ENCODE data around the gene FASN. TPM values are rescaled to one million over a fixed set of nuclear protein-coding genes. Genes with fewer than 3 reads are reported as not detected.

The FASN gene
- total and polyA plus RNA-seq, 2 experiments from 2014 or later = 12.7 to 38.2 TPM

DNA sequence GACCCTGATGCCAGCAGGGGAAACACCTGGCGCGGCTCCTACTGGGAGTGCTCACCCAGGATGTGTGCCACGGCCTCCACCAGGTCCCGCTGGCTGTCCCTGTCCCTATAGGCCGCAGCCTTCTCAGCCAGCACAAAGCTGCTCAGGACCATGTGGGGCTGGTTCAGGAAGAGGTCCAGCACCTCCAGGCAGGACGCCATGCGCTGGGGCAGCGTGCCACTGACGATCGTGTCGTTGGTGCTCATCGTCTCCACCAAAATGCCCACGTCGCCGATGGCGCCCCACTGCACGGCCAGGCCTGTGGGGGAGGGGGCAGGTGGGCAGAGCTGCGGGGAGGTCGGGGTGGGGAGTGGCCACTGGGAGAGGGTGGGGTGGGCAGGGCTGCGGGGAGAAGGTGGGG is 16.5 kb downstream of the FASN start:
- in situ Hi-C loops (cut with MboI) = no loop called here
- WGBS, 2 experiments (ENCODE audit: low coverage in 1 of 2, low lambda C conversion rate in 2 of 2, missing lambda C conversion rate in 2 of 2) = 94 to 97% methylated on average over 17 to 20 of the region's 20 CpGs
- H3K27me3 ChIP-seq (replicated peaks; ENCODE audit: insufficient read depth) = no peaks in the 10 kb centered on the region
- no peaks in the 10 kb centered on the region for H3K36me3 ChIP-seq (ENCODE audit: low read depth)
- H2AFZ ChIP-seq = no peak overlapping the region
- H3K4me3 ChIP-seq = no peak overlapping the region
- no peaks in the 10 kb centered on the region for H4K20me1 ChIP-seq (ENCODE audit: insufficient read depth)
- H3K9me2 ChIP-seq (ENCODE audit: insufficient read depth) = no peaks in the 10 kb centered on the region
- H3K4me2 ChIP-seq (ENCODE audit: unreplicated experiment) = no peak overlapping the region
- peaks cover 3% of the 10 kb centered on the region; the same call in 1 of the 2 replicates for H3F3A ChIP-seq (ENCODE audit: insufficient read depth)
- H3K27ac ChIP-seq = no peak overlapping the region
- no peak overlapping the region for H3K9ac ChIP-seq
- no peak for DNase-seq
- H3K4me1 ChIP-seq (ENCODE audit: insufficient read depth) = no peaks in the 10 kb centered on the region
- H3K9me3 ChIP-seq (ENCODE audit: low read depth) = no peaks in the 10 kb centered on the region
- no peaks in the 10 kb centered on the region for H3K79me2 ChIP-seq (ENCODE audit: insufficient read depth)
- TF ChIP-seq EZH2 (IDR thresholded peaks at IDR 0.05; ENCODE audit: insufficient read depth, poor library complexity, severe bottlenecking) (no peak), EZH2phosphoT487 (IDR thresholded peaks at IDR 0.05; ENCODE audit: insufficient read depth, low read depth) (no peak)

DNA sequence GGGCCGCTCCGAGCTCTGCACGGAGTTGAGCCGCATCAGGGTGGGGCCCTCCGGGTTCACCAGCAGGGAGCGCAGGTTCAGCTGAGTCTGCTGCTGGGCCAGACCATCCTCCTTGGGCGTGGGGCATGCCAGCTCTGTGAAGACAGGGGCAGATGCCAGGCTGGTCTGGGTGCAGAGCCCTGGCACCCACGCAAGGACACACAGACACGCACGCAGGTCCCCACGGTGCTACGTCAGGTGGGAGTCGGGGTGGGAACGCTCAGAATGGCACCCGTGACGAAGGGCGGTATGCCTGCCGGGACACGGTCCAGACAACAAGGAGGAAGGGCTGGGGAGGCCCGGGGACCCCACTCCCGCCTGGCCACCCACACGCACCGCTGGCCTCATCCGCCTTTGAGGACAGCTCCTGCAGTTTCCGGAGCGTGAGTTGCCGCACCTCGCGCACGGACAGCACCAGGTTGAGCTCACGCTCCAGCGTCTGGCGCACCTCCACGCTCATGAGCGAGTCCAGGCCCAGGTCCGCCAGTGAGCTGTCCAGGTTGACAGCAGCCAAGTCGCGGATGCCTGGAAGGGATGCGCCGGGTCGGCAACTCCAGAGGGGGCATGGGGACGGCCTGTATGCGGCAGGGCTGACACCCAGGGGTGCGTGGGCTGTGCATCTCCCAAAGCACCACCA is 17.1 kb downstream of the FASN start:
- no peak overlapping the region for H2AFZ ChIP-seq
- no peaks in the 10 kb centered on the region for H3K9me3 ChIP-seq (ENCODE audit: low read depth)
- TF ChIP-seq EZH2 (IDR thresholded peaks at IDR 0.05; ENCODE audit: insufficient read depth, poor library complexity, severe bottlenecking) (no peak), EZH2phosphoT487 (IDR thresholded peaks at IDR 0.05; ENCODE audit: insufficient read depth, low read depth) (no peak)
- no peaks in the 10 kb centered on the region for H3K79me2 ChIP-seq (ENCODE audit: insufficient read depth)
- no peak for DNase-seq
- H4K20me1 ChIP-seq (ENCODE audit: insufficient read depth) = no peaks in the 10 kb centered on the region
- H3K27me3 ChIP-seq (replicated peaks; ENCODE audit: insufficient read depth) = no peaks in the 10 kb centered on the region
- H3K27ac ChIP-seq = no peak overlapping the region
- 95 to 96% methylated on average over 39 to 44 of the region's 44 CpGs for WGBS, 2 experiments (ENCODE audit: low coverage in 1 of 2, low lambda C conversion rate in 2 of 2, missing lambda C conversion rate in 2 of 2)
- in situ Hi-C loops (cut with MboI) = no loop called here
- H3K9me2 ChIP-seq (ENCODE audit: insufficient read depth) = no peaks in the 10 kb centered on the region
- H3F3A ChIP-seq (ENCODE audit: insufficient read depth) = peaks cover 4% of the 10 kb centered on the region; the same call in 1 of the 2 replicates
- H3K9ac ChIP-seq = no peak overlapping the region
- no peaks in the 10 kb centered on the region for H3K36me3 ChIP-seq (ENCODE audit: low read depth)
- H3K4me1 ChIP-seq (ENCODE audit: insufficient read depth) = no peaks in the 10 kb centered on the region
- H3K4me3 ChIP-seq = no peak overlapping the region
- H3K4me2 ChIP-seq (ENCODE audit: unreplicated experiment) = no peak overlapping the region

DNA sequence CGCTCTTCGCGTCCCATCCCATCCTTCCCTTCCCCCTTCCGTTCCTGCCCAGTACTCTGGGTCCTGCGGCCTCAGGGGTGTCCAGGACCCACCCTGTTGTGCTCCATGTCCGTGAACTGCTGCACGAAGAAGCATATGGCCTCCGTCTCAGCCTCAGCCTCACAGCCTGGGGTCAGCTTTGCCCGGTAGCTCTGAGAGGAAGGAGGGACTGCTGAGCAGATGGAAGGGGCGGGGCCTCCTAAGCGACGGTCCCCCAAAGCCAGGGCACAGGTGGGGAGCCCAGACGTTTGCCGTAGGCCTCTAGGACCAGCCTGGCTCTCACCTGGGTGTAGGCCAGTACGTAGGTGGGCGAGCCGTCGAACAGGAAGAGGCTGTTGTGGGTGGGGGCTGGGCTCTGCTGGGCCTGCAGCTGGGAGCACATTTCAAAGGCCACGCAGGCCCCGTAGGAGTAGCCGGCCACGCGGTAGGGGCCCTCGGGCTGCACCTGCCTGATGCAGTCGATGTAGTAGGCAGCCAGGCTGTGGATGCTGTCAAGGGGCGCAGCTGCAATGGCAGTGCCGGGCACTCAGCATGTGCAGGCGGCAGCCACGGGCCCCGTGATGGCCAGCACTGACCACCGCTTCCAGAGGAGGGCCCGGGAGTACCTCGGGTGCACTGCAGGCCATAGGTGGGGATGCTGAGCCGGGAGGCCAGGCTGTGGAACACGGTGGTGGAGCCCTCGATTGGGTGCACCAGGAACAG is 17.8 kb downstream of the FASN start:
- H3K4me1 ChIP-seq (ENCODE audit: insufficient read depth) = no peaks in the 10 kb centered on the region
- in situ Hi-C loops (cut with MboI) = no loop called here
- H3K79me2 ChIP-seq (ENCODE audit: insufficient read depth) = no peaks in the 10 kb centered on the region
- no peaks in the 10 kb centered on the region for H3K9me2 ChIP-seq (ENCODE audit: insufficient read depth)
- H3K9me3 ChIP-seq (ENCODE audit: low read depth) = no peaks in the 10 kb centered on the region
- H3K4me2 ChIP-seq (ENCODE audit: unreplicated experiment) = no peak overlapping the region
- H2AFZ ChIP-seq = no peak overlapping the region
- peaks cover 4% of the 10 kb centered on the region; the same call in 1 of the 2 replicates for H3F3A ChIP-seq (ENCODE audit: insufficient read depth)
- no peak overlapping the region for H3K27ac ChIP-seq
- no peaks in the 10 kb centered on the region for H4K20me1 ChIP-seq (ENCODE audit: insufficient read depth)
- no peaks in the 10 kb centered on the region for H3K36me3 ChIP-seq (ENCODE audit: low read depth)
- no peak for DNase-seq
- TF ChIP-seq EZH2phosphoT487 (IDR thresholded peaks at IDR 0.05; ENCODE audit: insufficient read depth, low read depth) = no peak
- TF ChIP-seq EZH2 (IDR thresholded peaks at IDR 0.05; ENCODE audit: insufficient read depth, poor library complexity, severe bottlenecking) = no peak
- WGBS, 2 experiments (ENCODE audit: low coverage in 1 of 2, low lambda C conversion rate in 2 of 2, missing lambda C conversion rate in 2 of 2) = 91 to 94% methylated on average over 35 to 36 of the region's 36 CpGs
- no peaks in the 10 kb centered on the region for H3K27me3 ChIP-seq (replicated peaks; ENCODE audit: insufficient read depth)
- no peak overlapping the region for H3K4me3 ChIP-seq
- H3K9ac ChIP-seq = no peak overlapping the region

DNA sequence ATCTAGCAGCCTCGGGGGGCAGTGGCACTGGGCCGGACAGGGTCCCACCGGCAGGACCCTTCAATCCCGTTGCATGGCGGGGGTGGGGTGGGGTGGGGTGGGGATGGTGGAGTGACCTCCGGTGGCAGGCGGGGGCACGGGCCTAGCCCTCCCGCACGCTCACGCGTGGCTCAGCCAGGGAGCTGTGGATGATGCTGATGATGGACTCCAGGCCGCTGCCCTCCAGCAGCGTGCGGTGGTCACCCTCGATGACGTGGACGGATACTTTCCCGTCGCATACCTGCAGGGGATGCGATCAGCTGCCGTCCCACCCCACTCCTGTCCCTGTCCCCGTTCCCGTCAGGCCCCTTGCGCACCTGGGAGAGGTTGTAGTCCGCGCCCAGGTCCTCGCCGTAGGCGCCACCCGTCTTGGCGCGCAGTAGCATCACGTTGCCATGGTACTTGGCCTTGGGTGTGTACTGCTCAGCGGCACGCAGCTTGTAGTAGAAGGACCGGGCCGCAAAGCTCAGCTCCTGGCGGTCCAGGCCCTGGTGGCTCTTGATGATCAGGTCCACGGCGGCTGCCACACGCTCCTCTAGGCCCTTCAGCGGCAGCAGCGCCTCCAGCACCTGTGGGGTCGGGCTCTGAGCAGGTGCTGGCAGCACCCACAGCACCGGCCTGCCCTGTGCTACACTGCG is 18.9 kb downstream of the FASN start:
- Histone ChIP-seq H3K27me3 (replicated peaks; ENCODE audit: insufficient read depth) (no peaks in the 10 kb centered on the region), H3K4me1 (ENCODE audit: insufficient read depth) (no peaks in the 10 kb centered on the region)
- 89 to 96% methylated on average over 18 to 42 of the region's 47 CpGs for WGBS, 2 experiments (ENCODE audit: low coverage in 1 of 2, low lambda C conversion rate in 2 of 2, missing lambda C conversion rate in 2 of 2)

More for the DNA sequence above, 18.9 kb downstream of the FASN start:
- Histone ChIP-seq H3K79me2 (ENCODE audit: insufficient read depth) (no peaks in the 10 kb centered on the region), H3K9me3 (ENCODE audit: low read depth) (no peaks in the 10 kb centered on the region), H3K9ac (no peak overlapping the region), H3K4me3 (no peak overlapping the region), H3F3A (ENCODE audit: insufficient read depth) (peaks cover 4% of the 10 kb centered on the region; the same call in 1 of the 2 replicates), H2AFZ (no peak overlapping the region), H3K27ac (no peak overlapping the region), H3K4me2 (ENCODE audit: unreplicated experiment) (no peak overlapping the region), H3K36me3 (ENCODE audit: low read depth) (no peaks in the 10 kb centered on the region), H3K9me2 (ENCODE audit: insufficient read depth) (no peaks in the 10 kb centered on the region), H4K20me1 (ENCODE audit: insufficient read depth) (no peaks in the 10 kb centered on the region)
- TF ChIP-seq EZH2 (IDR thresholded peaks at IDR 0.05; ENCODE audit: insufficient read depth, poor library complexity, severe bottlenecking) (no peak), EZH2phosphoT487 (IDR thresholded peaks at IDR 0.05; ENCODE audit: insufficient read depth, low read depth) (no peak)
- no peak for DNase-seq
- in situ Hi-C loops (cut with MboI) = no loop called here

Measured in GM23248 (cell line).